Measurements from ENCODE around the gene MBNL1. TPM values are rescaled to one million over a fixed set of nuclear protein-coding genes. Genes with fewer than 3 reads are reported as not detected.

MBNL1 gene
- total RNA-seq, 1 experiment from 2014 or later, result 200 TPM

- TF ChIP-seq SRF (IDR thresholded peaks at IDR 0.05; ENCODE audit: low read depth) (no peak), RAD21 (IDR thresholded peaks at IDR 0.05; ENCODE audit: low read depth) (no peak), ELF1 (IDR thresholded peaks at IDR 0.05; ENCODE audit: borderline replicate concordance, low read depth) (no peak), CEBPB (IDR thresholded peaks at IDR 0.05; ENCODE audit: low read depth) (no peak), POLR2AphosphoS5 (IDR thresholded peaks at IDR 0.05; ENCODE audit: low read depth, low read length) (no peak), YY1 (IDR thresholded peaks at IDR 0.05; ENCODE audit: extremely low read depth, insufficient replicate concordance, low read depth, low read length) (no peak)
These were observed 82.0 kb downstream of the MBNL1 start (continued) for GRCh38 chr3:152350776-152351175.

GRCh38 chr3:152352554-152352953, 83.8 kb downstream of the MBNL1 start:
- no peak for DNase-seq (ENCODE audit: low read depth, low spot score)
- Histone ChIP-seq H3K27me3 (ENCODE audit: insufficient read depth, low read length) (no peaks in the 10 kb centered on the region), H3K4me3 (replicated peaks in 1 of 2; ENCODE audit: low read depth in 1 of 2, low read length in 2 of 2) (no peak overlapping the region), H3K9me2 (ENCODE audit: insufficient read depth) (0 out of 2 replicates have a peak, but pooled peaks cover 2% of the 10 kb centered on the region), H4K20me1 (ENCODE audit: insufficient read depth) (0 out of 2 replicates have a peak, but pooled peaks cover 8% of the 10 kb centered on the region), H3K9me3 (ENCODE audit: control insufficient read depth in 1 of 2, insufficient read depth in 1 of 2, low read depth in 1 of 2, low read length in 2 of 2) (no peaks in the 10 kb centered on the region), H3K27ac (ENCODE audit: low read depth, low read length) (no peak overlapping the region), H3K4me2 (ENCODE audit: low read length) (no peak overlapping the region), H2AFZ (ENCODE audit: low read depth, low read length, poor library complexity, severe bottlenecking) (no peak overlapping the region), H3K36me3 (ENCODE audit: control insufficient read depth in 1 of 2, insufficient read depth in 2 of 2, low read length in 2 of 2) (peaks cover 0 to 4% of the 10 kb centered on the region in 2 experiments; a peak in 1 of 4 replicates), H3K4me1 (ENCODE audit: control insufficient read depth in 1 of 2, insufficient read depth in 2 of 2, low read length in 2 of 2) (peaks cover 35 to 36% of the 10 kb centered on the region in 2 experiments), H3K9ac (ENCODE audit: low read length) (no peak overlapping the region), H3K79me2 (ENCODE audit: insufficient read depth, low read length) (peaks cover 99% of the 10 kb centered on the region)
- ChIA-PET CTCF (no interaction called here), POLR2A (no interaction called here), RAD21 (ENCODE audit: low non-redundant PET in 1 of 2, low total read pairs in 2 of 2, uncharacterized antibody in 2 of 2, unreplicated experiment in 2 of 2) (no interaction called here)
- no TSS peak for BruUV-seq (replicated peaks)
- no peak for ATAC-seq
- TF ChIP-seq ZBTB33 (IDR thresholded peaks at IDR 0.05; ENCODE audit: extremely low read depth, insufficient replicate concordance, low read length) (no peak), POLR2A (IDR thresholded peaks at IDR 0.05; ENCODE audit: borderline replicate concordance, extremely low read depth, insufficient read depth, insufficient read length) (no peak), EGR1 (IDR thresholded peaks at IDR 0.05; ENCODE audit: low read depth) (no peak), CBX3 (IDR thresholded peaks at IDR 0.05; ENCODE audit: low read depth) (no peak), SP1 (IDR thresholded peaks at IDR 0.05; ENCODE audit: low read depth) (no peak), REST (IDR thresholded peaks at IDR 0.05; ENCODE audit: low read depth) (no peak), TCF7L2 (IDR thresholded peaks at IDR 0.05; ENCODE audit: borderline replicate concordance, extremely low read depth, insufficient read depth, insufficient read length) (no peak), JUND (IDR thresholded peaks at IDR 0.05) (no peak), RAD21 (IDR thresholded peaks at IDR 0.05; ENCODE audit: low read depth) (no peak), EZH2 (IDR thresholded peaks at IDR 0.05) (no peak), YY1 (IDR thresholded peaks at IDR 0.05; ENCODE audit: extremely low read depth, insufficient replicate concordance, low read depth, low read length) (no peak), CEBPB (IDR thresholded peaks at IDR 0.05; ENCODE audit: low read depth) (no peak), ZFX (IDR thresholded peaks at IDR 0.05) (no peak), ATF3 (IDR thresholded peaks at IDR 0.05) (no peak), SRF (IDR thresholded peaks at IDR 0.05; ENCODE audit: low read depth) (no peak), POLR2AphosphoS5 (IDR thresholded peaks at IDR 0.05; ENCODE audit: low read depth, low read length) (no peak), FOSL1 (IDR thresholded peaks at IDR 0.05; ENCODE audit: low read depth) (no peak)
- intact Hi-C loops (cut with micrococcal nuclease), result no loop called here
